Neural progenitor cell (in vitro differentiated cells): ENCODE data around the gene NKAIN2. TPM values are rescaled to one million over a fixed set of nuclear protein-coding genes. Genes with fewer than 3 reads are reported as not detected.

Experiments
- DNase-seq: peaks from one replicate; pipeline ENCODE4 v3.0.0-alpha.2; 2016; ENCODE audit warnings: low spot score
- H2AFZ ChIP-seq: fragments of 200-600 bp; sonication (generic); replicated peaks from 2 replicates; pipeline ENCODE4 v1.6.1; 2016; ENCODE audit warnings: antibody characterized with exemption
- H3F3A ChIP-seq: fragments of 200-600 bp; sonication (generic); 2 replicates; pipeline ENCODE4 v1.6.1; 2016; ENCODE audit warnings: antibody characterized with exemption, low read depth
- H3K27ac ChIP-seq: fragments of 200-600 bp; sonication (generic); 2 replicates; pipeline ENCODE4 v1.5.1; 2016; ENCODE audit warnings: mild to moderate bottlenecking
- H3K27me3 ChIP-seq: fragments of 200-600 bp; sonication (generic); 2 replicates; pipeline ENCODE4 v1.6.1; 2016; ENCODE audit warnings: mild to moderate bottlenecking, moderate library complexity
- H3K36me3 ChIP-seq: fragments of 200-600 bp; sonication (generic); 2 replicates; pipeline ENCODE4 v1.5.1; 2016
- H3K4me1 ChIP-seq: fragments of 200-600 bp; sonication (generic); 2 replicates; pipeline ENCODE4 v1.6.1; 2016; ENCODE audit warnings: mixed run types
- H3K4me2 ChIP-seq: fragments of 200-600 bp; sonication (generic); 2 replicates; pipeline ENCODE4 v1.6.1; 2016
- H3K4me3 ChIP-seq: fragments of 200-600 bp; sonication (generic); 2 replicates; pipeline ENCODE4 v1.5.1; 2016
- H3K79me2 ChIP-seq: fragments of 200-600 bp; sonication (generic); 2 replicates; pipeline ENCODE4 v1.6.1; 2016; ENCODE audit warnings: low read depth
- H3K9ac ChIP-seq: fragments of 200-600 bp; sonication (generic); 2 replicates; pipeline ENCODE4 v1.6.1; 2016
- H3K9me3 ChIP-seq: fragments of 200-600 bp; sonication (generic); 2 replicates; pipeline ENCODE4 v1.5.1; 2016; ENCODE audit warnings: low read depth
- H4K20me1 ChIP-seq: fragments of 200-600 bp; sonication (generic); 2 replicates; pipeline ENCODE4 v1.6.1; 2016; ENCODE audit warnings: low read depth
- H3K27ac Mint-ChIP-seq: 3 replicates; pipeline ENCODE4 v1.8.0; 2021; ENCODE audit warnings: mixed read lengths
- H3K27me3 Mint-ChIP-seq: 2 replicates; pipeline ENCODE4 v1.8.0; 2022; ENCODE audit warnings: low read depth, mild to moderate bottlenecking, inconsistent platforms, moderate library complexity, mixed read lengths; ENCODE audit not compliant: insufficient read depth
- H3K36me3 Mint-ChIP-seq: 3 replicates; pipeline ENCODE4 v1.8.0; 2021; ENCODE audit warnings: mixed read lengths
- H3K4me1 Mint-ChIP-seq: 3 replicates; pipeline ENCODE4 v1.8.0; 2021; ENCODE audit warnings: mixed read lengths
- H3K4me3 Mint-ChIP-seq: 3 replicates; pipeline ENCODE4 v1.8.0; 2021; ENCODE audit warnings: mild to moderate bottlenecking, moderate library complexity, mixed read lengths
- H3K9me3 Mint-ChIP-seq: 3 replicates; pipeline ENCODE4 v1.8.0; 2020; ENCODE audit warnings: mixed read lengths
- CTCF ChIP-seq: fragments of 200-600 bp; sonication (generic); IDR thresholded peaks from 2 replicates; pipeline ENCODE4 v1.5.1; 2017; ENCODE audit warnings: antibody characterized with exemption, mild to moderate bottlenecking
- EZH2 ChIP-seq: fragments of 200-600 bp; sonication (generic); IDR thresholded peaks from 2 replicates; pipeline ENCODE4 v1.6.1; 2017; ENCODE audit warnings: antibody characterized with exemption, mild to moderate bottlenecking, moderate library complexity
- EZH2phosphoT487 ChIP-seq: fragments of 200-600 bp; sonication (generic); IDR thresholded peaks from 2 replicates; pipeline ENCODE4 v1.6.1; 2017; ENCODE audit warnings: antibody characterized with exemption
- total RNA-seq: library from RNA; depleted of rRNA; stranded (reverse); fragments of >200 nt; gene quantifications from 2 replicates; pipeline ENCODE4 v1.2.3, GENCODE V29; 2015; ENCODE audit warnings: low replicate concordance

The NKAIN2 gene
- total RNA-seq = 0.37 and 0.45 TPM in 2 replicates

- H3K27me3 Mint-ChIP-seq = peaks cover 13% of the 10 kb centered on the region
- peak; percentile 82 for DNase-seq
- H3K4me3 Mint-ChIP-seq = peak within 1 kb of the TSS; percentile 93
- H3K4me2 ChIP-seq = peak within 1 kb of the TSS; percentile 100
- peaks cover 8% of the 10 kb centered on the region for H3F3A ChIP-seq
- no peaks in the 10 kb centered on the region for H4K20me1 ChIP-seq
- TF ChIP-seq EZH2phosphoT487 (no peak), EZH2 (no peak), CTCF (no peak)
- no peaks in the 10 kb centered on the region for H3K79me2 ChIP-seq
- H3K27ac ChIP-seq = no peak within 1 kb of the TSS
- peak within 1 kb of the TSS; percentile 8 for H3K27ac Mint-ChIP-seq
- H3K36me3 ChIP-seq = no peaks in the 10 kb centered on the region
- peak within 1 kb of the TSS; percentile 96 for H3K4me3 ChIP-seq
- no peaks in the 10 kb centered on the region for H3K36me3 Mint-ChIP-seq
- H3K9ac ChIP-seq = no peak within 1 kb of the TSS
- no peaks in the 10 kb centered on the region for H3K9me3 Mint-ChIP-seq
- peaks cover 16% of the 10 kb centered on the region for H3K4me1 Mint-ChIP-seq
- H3K27me3 ChIP-seq = peaks cover 82% of the 10 kb centered on the region
- peak within 1 kb of the TSS; percentile 100 for H2AFZ ChIP-seq
- H3K4me1 ChIP-seq = peaks cover 5% of the 10 kb centered on the region
- no peaks in the 10 kb centered on the region for H3K9me3 ChIP-seq
Observed at GRCh38 chr6:123803504-123804013, at the start of gene NKAIN2. Gene NKAIN2 (plus strand): TSS chr6:123803865.

GRCh38 chr6:123759472-123759871, 44.2 kb upstream of the NKAIN2 start:
- no peak overlapping the region for H3K4me3 Mint-ChIP-seq
- no peak overlapping the region for H2AFZ ChIP-seq

GRCh38 chr6:123763904-123764303, 39.8 kb upstream of the NKAIN2 start:
- Mint-ChIP-seq H3K36me3 (no peaks in the 10 kb centered on the region), H3K27ac (no peak overlapping the region), H3K4me1 (no peaks in the 10 kb centered on the region), H3K27me3 (peaks cover 2% of the 10 kb centered on the region), H3K9me3 (peaks cover 7% of the 10 kb centered on the region), H3K4me3 (no peak overlapping the region)
- Histone ChIP-seq H3K4me1 (no peaks in the 10 kb centered on the region), H3K27ac (no peak overlapping the region), H3K4me2 (no peak overlapping the region), H4K20me1 (no peaks in the 10 kb centered on the region), H2AFZ (no peak overlapping the region), H3K9ac (no peak overlapping the region), H3K36me3 (no peaks in the 10 kb centered on the region), H3K4me3 (no peak overlapping the region), H3K9me3 (no peaks in the 10 kb centered on the region), H3K27me3 (no peaks in the 10 kb centered on the region), H3K79me2 (no peaks in the 10 kb centered on the region), H3F3A (no peaks in the 10 kb centered on the region)
- DNase-seq = no peak
- no peak for TF ChIP-seq EZH2
- no peak for TF ChIP-seq CTCF
- no peak for TF ChIP-seq EZH2phosphoT487

More at GRCh38 chr6:123759472-123759871, 44.2 kb upstream of the NKAIN2 start:
- H3K79me2 ChIP-seq = no peaks in the 10 kb centered on the region
- H3K4me3 ChIP-seq = no peak overlapping the region
- TF ChIP-seq CTCF = no peak
- H3K27ac ChIP-seq = no peak overlapping the region
- no peak overlapping the region for H3K27ac Mint-ChIP-seq
- DNase-seq = no peak
- H3K27me3 Mint-ChIP-seq = no peaks in the 10 kb centered on the region
- H3K4me2 ChIP-seq = no peak overlapping the region
- no peaks in the 10 kb centered on the region for H3K36me3 Mint-ChIP-seq
- H3K4me1 Mint-ChIP-seq = no peaks in the 10 kb centered on the region
- no peaks in the 10 kb centered on the region for H3K27me3 ChIP-seq
- H3K4me1 ChIP-seq = no peaks in the 10 kb centered on the region
- no peaks in the 10 kb centered on the region for H3K36me3 ChIP-seq
- no peaks in the 10 kb centered on the region for H3K9me3 ChIP-seq
- H3F3A ChIP-seq = no peaks in the 10 kb centered on the region
- no peak overlapping the region for H3K9ac ChIP-seq
- peaks cover 7% of the 10 kb centered on the region for H3K9me3 Mint-ChIP-seq
- H4K20me1 ChIP-seq = no peaks in the 10 kb centered on the region
